ENCODE measurements around the gene BACH2. TPM values are rescaled to one million over a fixed set of nuclear protein-coding genes. Genes with fewer than 3 reads are reported as not detected.
A peak's percentile ranks its signal among the peaks of the same experiment; 100 is the strongest.

The BACH2 gene
- total and polyA plus RNA-seq, 2 of the 4 experiments (the other 2 are of a cell fraction): 1.3 to 1.4 TPM

DNA sequence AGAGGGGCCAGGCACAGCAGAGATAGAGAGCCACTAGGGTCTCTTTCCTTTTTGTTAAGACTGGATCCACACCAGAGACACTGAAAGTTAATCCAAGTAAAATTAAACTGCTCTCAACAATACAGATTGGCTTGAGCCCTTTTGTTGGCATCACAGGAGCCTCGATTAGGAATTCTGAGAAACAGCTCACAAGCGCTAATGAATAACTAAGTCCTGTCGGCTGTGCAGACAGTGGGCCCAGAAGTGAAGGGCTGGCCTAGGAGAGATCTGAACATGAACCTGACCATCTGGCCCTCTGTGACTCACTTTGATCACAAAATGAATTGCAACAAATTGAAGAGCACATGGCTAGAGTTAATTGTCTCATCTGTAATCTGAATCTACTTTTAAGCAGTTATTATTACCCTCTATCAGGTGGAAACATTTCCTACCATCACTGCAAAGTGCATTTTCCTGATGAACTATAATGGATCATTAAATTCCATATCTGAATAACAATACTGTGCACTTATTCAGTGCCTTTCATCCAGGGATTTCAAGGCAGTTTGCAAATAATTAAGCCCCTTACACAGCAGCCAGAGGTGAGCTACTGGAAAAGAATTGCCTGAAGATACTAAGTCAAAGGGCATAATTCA is 3.2 kb downstream of the BACH2 start:
- H3K27ac ChIP-seq (ENCODE audit: insufficient read depth, low read length): no peak overlapping the region
- no peak overlapping the region for H3K56ac ChIP-seq (ENCODE audit: extremely low read depth, insufficient read depth, low read length)
- no peaks in the 10 kb centered on the region; the same call in 1 of the 2 replicates for H4K20me1 ChIP-seq (ENCODE audit: insufficient read depth, low read length)
- H2BK20ac ChIP-seq (ENCODE audit: low read depth, low read length): no peak overlapping the region
- H3K4me1 ChIP-seq (ENCODE audit: control insufficient read depth, insufficient read depth, low read length): no peaks in the 10 kb centered on the region; the same call in 1 of the 2 replicates
- no peaks in the 10 kb centered on the region for H3K36me3 ChIP-seq (ENCODE audit: control insufficient read depth, insufficient read depth, low read length)
- H2AFZ ChIP-seq (replicated peaks; ENCODE audit: low read length, poor library complexity): no peak overlapping the region
- no peak overlapping the region for H2BK5ac ChIP-seq (ENCODE audit: low read depth, low read length, poor library complexity, severe bottlenecking)
- no peak overlapping the region for H2AK9ac ChIP-seq (replicated peaks; ENCODE audit: low read depth, low read length, poor library complexity)
- DNase-seq: peak; percentile 8
- H2BK120ac ChIP-seq (ENCODE audit: low read depth, low read length): no peak overlapping the region
- dilution Hi-C loops (cut with HindIII; ENCODE audit: low sequenced_read_pairs, unreplicated experiment): no loop called here
- no peak overlapping the region for H3K14ac ChIP-seq (replicated peaks; ENCODE audit: low read depth, low read length)
- no TSS peak for BruUV-seq (replicated peaks)
- no peak overlapping the region for H3K4ac ChIP-seq (ENCODE audit: low read depth, low read length)
- no peak for TF ChIP-seq NFE2L2 (IDR thresholded peaks at IDR 0.05; ENCODE audit: low read depth, low read length)
- TF ChIP-seq, protein P1, sequence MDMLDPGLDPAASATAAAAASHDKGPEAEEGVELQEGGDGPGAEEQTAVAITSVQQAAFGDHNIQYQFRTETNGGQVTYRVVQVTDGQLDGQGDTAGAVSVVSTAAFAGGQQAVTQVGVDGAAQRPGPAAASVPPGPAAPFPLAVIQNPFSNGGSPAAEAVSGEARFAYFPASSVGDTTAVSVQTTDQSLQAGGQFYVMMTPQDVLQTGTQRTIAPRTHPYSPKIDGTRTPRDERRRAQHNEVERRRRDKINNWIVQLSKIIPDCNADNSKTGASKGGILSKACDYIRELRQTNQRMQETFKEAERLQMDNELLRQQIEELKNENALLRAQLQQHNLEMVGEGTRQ (IDR thresholded peaks at IDR 0.05; ENCODE audit: low read depth, low read length): no peak
- no peak for TF ChIP-seq CEBPB (IDR thresholded peaks at IDR 0.05; ENCODE audit: low read depth, low read length)
- no peak for TF ChIP-seq RAD21 (IDR thresholded peaks at IDR 0.05; ENCODE audit: low read length)
- TF ChIP-seq, protein P2, sequence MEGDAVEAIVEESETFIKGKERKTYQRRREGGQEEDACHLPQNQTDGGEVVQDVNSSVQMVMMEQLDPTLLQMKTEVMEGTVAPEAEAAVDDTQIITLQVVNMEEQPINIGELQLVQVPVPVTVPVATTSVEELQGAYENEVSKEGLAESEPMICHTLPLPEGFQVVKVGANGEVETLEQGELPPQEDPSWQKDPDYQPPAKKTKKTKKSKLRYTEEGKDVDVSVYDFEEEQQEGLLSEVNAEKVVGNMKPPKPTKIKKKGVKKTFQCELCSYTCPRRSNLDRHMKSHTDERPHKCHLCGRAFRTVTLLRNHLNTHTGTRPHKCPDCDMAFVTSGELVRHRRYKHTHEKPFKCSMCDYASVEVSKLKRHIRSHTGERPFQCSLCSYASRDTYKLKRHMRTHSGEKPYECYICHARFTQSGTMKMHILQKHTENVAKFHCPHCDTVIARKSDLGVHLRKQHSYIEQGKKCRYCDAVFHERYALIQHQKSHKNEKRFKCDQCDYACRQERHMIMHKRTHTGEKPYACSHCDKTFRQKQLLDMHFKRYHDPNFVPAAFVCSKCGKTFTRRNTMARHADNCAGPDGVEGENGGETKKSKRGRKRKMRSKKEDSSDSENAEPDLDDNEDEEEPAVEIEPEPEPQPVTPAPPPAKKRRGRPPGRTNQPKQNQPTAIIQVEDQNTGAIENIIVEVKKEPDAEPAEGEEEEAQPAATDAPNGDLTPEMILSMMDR (conservative IDR thresholded peaks at IDR 0.05; ENCODE audit: low read depth, low read length): no peak
- no peak for TF ChIP-seq MAFK (IDR thresholded peaks at IDR 0.05; ENCODE audit: low read depth, low read length)
- TF ChIP-seq, protein P3, sequence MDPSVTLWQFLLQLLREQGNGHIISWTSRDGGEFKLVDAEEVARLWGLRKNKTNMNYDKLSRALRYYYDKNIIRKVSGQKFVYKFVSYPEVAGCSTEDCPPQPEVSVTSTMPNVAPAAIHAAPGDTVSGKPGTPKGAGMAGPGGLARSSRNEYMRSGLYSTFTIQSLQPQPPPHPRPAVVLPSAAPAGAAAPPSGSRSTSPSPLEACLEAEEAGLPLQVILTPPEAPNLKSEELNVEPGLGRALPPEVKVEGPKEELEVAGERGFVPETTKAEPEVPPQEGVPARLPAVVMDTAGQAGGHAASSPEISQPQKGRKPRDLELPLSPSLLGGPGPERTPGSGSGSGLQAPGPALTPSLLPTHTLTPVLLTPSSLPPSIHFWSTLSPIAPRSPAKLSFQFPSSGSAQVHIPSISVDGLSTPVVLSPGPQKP (IDR thresholded peaks at IDR 0.05; ENCODE audit: borderline replicate concordance, low read depth, low read length): no peak
- no peak for TF ChIP-seq CHD1 (IDR thresholded peaks at IDR 0.05; ENCODE audit: low read depth, low read length)
- no peak for TF ChIP-seq BHLHE40 (IDR thresholded peaks at IDR 0.05; ENCODE audit: low read depth, low read length)
- TF ChIP-seq MAZ (IDR thresholded peaks at IDR 0.05; ENCODE audit: borderline replicate concordance, low read depth, low read length): no peak
- no peak for TF ChIP-seq FOS (IDR thresholded peaks at IDR 0.05; ENCODE audit: low read depth, low read length)
- no peak for TF ChIP-seq RCOR1 (IDR thresholded peaks at IDR 0.05; ENCODE audit: insufficient replicate concordance, low read length)
- TF ChIP-seq RFX5 (IDR thresholded peaks at IDR 0.05; ENCODE audit: low read depth, low read length): no peak
- TF ChIP-seq SMC3 (IDR thresholded peaks at IDR 0.05; ENCODE audit: low read depth, low read length): no peak
- no peak for TF ChIP-seq POLR2A (IDR thresholded peaks at IDR 0.05; ENCODE audit: low read depth, low read length)
- no peak for TF ChIP-seq MXI1 (IDR thresholded peaks at IDR 0.05; ENCODE audit: borderline replicate concordance, low read depth, low read length)
- no peak overlapping the region for H3K23ac ChIP-seq (ENCODE audit: low read depth, low read length)
- in situ Hi-C loops (cut with MboI; ENCODE audit: low sequenced_read_pairs): loop anchor here (10.0 kb wide), 1 partner anchor 199 kb away; no protein-coding TSS in a partner anchor
- H2AK5ac ChIP-seq (ENCODE audit: low read depth, low read length): no peak overlapping the region
- no peaks in the 10 kb centered on the region for H3K79me1 ChIP-seq (ENCODE audit: low read depth in 1 of 2, low read length in 2 of 2)
- H3K27me3 ChIP-seq (ENCODE audit: control insufficient read depth, insufficient read depth, low read length): peaks cover 10% of the 10 kb centered on the region
- no peak overlapping the region for H4K8ac ChIP-seq (ENCODE audit: low read depth in 2 of 2, low read length in 2 of 2)
- POLR2A ChIA-PET (ENCODE audit: unreplicated experiment): no interaction called here
- CTCF ChIA-PET: no interaction called here
- H2BK15ac ChIP-seq (ENCODE audit: low read depth, low read length): no peak overlapping the region
- H3K9me3 ChIP-seq (ENCODE audit: control insufficient read depth, insufficient read depth, low read length): no peaks in the 10 kb centered on the region
- no peaks in the 10 kb centered on the region for H3K9me1 ChIP-seq (ENCODE audit: insufficient read depth, low read length)
- no peak overlapping the region for H4K91ac ChIP-seq (ENCODE audit: insufficient read depth, low read depth, low read length)
- ATAC-seq (ENCODE audit: low read depth): no peak
- intact Hi-C loops (cut with micrococcal nuclease): no loop called here
- no peak overlapping the region for H3K9ac ChIP-seq (ENCODE audit: low read depth, low read length)
- H3K4me2 ChIP-seq (ENCODE audit: low read depth, low read length): no peak overlapping the region
- H3K18ac ChIP-seq (ENCODE audit: low read depth, low read length): no peak overlapping the region
- no peak overlapping the region for H3K4me3 ChIP-seq (ENCODE audit: insufficient read depth, low read depth, low read length)
- H4K5ac ChIP-seq (ENCODE audit: low read depth, low read length): no peak overlapping the region
- no CpG with 5 or more reads among the region's 3 CpGs for WGBS, 2 experiments (ENCODE audit: extremely low coverage in 2 of 2, insufficient read length in 1 of 2)
